Subcutaneous adipose tissue (tissue), 4 donors: ENCODE data around the gene NXT2. TPM values are rescaled to one million over a fixed set of nuclear protein-coding genes. Genes with fewer than 3 reads are reported as not detected.

Experiments
- CTCF ChIP-seq: fragments of 450-650 bp; IDR thresholded peaks from one replicate; pipeline ENCODE4 v1.5.1; 2016; ENCODE audit warnings: low read depth, mild to moderate bottlenecking, control low read depth, antibody characterized with exemption, moderate library complexity
- total RNA-seq, 4 donors: library from RNA; depleted of rRNA; stranded (reverse); fragments of >200 nt; gene quantifications; one replicate each; pipeline ENCODE4 v1.1.0, GENCODE V29; 2016

NXT2 gene
- total RNA-seq, 4 donors from 2014 or later, result 10.0 to 20.7 (median 12.1) TPM

DNA sequence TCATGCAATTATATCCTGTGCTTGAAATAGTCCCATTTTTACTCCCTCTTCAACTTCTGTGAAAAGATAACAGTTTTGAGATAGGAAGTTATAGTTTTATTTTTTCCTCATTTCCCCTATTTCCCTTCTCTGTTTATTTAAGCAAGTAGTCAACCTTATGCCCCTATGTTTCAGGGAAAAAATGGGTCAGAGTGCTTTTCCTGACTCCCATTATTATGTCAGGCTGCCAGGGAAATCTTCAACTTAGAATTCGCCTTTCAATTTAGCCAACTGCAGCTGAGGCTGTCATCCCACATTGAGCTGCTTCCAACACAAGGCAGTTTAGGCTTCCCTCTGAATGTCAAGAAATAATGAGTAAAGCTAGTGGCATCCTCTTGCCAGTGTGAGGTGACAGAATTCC lies 42.3 kb downstream of the NXT2 start:
- no peak for TF ChIP-seq CTCF

- TF ChIP-seq CTCF, result no peak
Measured at GRCh38 chrX:109585488-109585887, 48.8 kb downstream of the NXT2 start.

- no peak for TF ChIP-seq CTCF
Measured at GRCh38 chrX:109590176-109590575, 53.5 kb downstream of the NXT2 start.

Other genes with a start within 250 kb of the NXT2 start
- gene GUCY2F, start 54.8 kb upstream of the NXT2 start, total RNA-seq, result under 1 TPM in 1 of 4 donors, not detected in 3; 0.17 TPM
- gene KCNE5, start 88.3 kb downstream of the NXT2 start, total RNA-seq, result 1 to 10 TPM in 1 of 4 donors, not detected in 3; 1.0 TPM
- 100 to 1,000 TPM in 1 of 4 donors, 10 to 100 TPM in 3; 85.9 to 192 (median 92.9) TPM for gene ACSL4, start 196.4 kb downstream of the NXT2 start, total RNA-seq